ENCODE data around the gene ZDHHC5. TPM values are rescaled to one million over a fixed set of nuclear protein-coding genes. Genes with fewer than 3 reads are reported as not detected.
"Not testable (repeated sequence)": the region's sequence is repeated elsewhere in the genome, so short reads cannot be mapped to it uniquely, and the experiment has no call there.

The ZDHHC5 gene
- total and polyA plus RNA-seq, 2 of the 13 experiments (the other 11 are each of a cell fraction or from before 2014, with no cell fraction given): 26.6 to 34.0 TPM

- no peak for FAIRE-seq
- no peak for DNase-seq (ENCODE audit: low spot score)
- Histone ChIP-seq H2AFZ (ENCODE audit: low read length) (no peak overlapping the region), H3K27ac (ENCODE audit: extremely low read length, insufficient read depth, low read length) (no peak overlapping the region), H3K79me2 (ENCODE audit: insufficient read depth, low read length) (peaks cover 42% of the 10 kb centered on the region), H3K27me3 (ENCODE audit: control insufficient read depth in 1 of 2, insufficient read depth in 2 of 2, low read length in 2 of 2) (no peaks in the 10 kb centered on the region; a peak in 1 of 5 replicates), H3K9ac (ENCODE audit: insufficient read depth, low read depth, low read length) (peak overlapping the region; percentile 91), H3K4me3 (replicated peaks in 1 of 3; ENCODE audit: insufficient read depth in 1 of 3, low read depth in 2 of 3, low read length in 3 of 3) (peak overlapping the region; percentile 92 to 98 (median 92)), H3K9me3 (ENCODE audit: low read length) (no peaks in the 10 kb centered on the region), H3K4me2 (ENCODE audit: low read depth, low read length) (peak overlapping the region; percentile 94), H3K36me3 (replicated peaks in 1 of 2; ENCODE audit: control insufficient read depth in 1 of 2, insufficient read depth in 2 of 2, low read length in 2 of 2) (peaks cover 0 to 7% of the 10 kb centered on the region in 2 experiments; a peak in 3 of 5 replicates), H4K20me1 (ENCODE audit: insufficient read depth, low read length) (no peaks in the 10 kb centered on the region), H3K4me1 (ENCODE audit: insufficient read depth, low read length) (peaks cover 29% of the 10 kb centered on the region)
- CTCF ChIA-PET (ENCODE audit: low intra/inter-chr PET ratio, low total read pairs): no interaction called here
- ATAC-seq: no peak
- no TSS peak for BruUV-seq (replicated peaks)
- POLR2A ChIA-PET: interaction anchor here (1.0 to 1.5 kb wide), 3 partner anchors 9 to 28 kb away, joined by 3 to 6 read pairs (median 3); partner anchors contain the start of gene SELENOH
- 87% methylated on average over 2 of the region's 2 CpGs for WGBS (ENCODE audit: low lambda C conversion rate)
- intact Hi-C loops (cut with micrococcal nuclease; ENCODE audit: unreplicated experiment): loop anchor here (2.0 kb wide), 1 partner anchor 65 kb away; no protein-coding TSS in a partner anchor
- in situ Hi-C loops (cut with HindIII; ENCODE audit: extremely low pct_ligation_motif_present, low pct_unique_long_range_greater_than_20kb): no loop called here
- TF ChIP-seq NCOA5 (CRISPR knock-in tag; IDR thresholded peaks at IDR 0.05) (no peak), HIVEP1 (CRISPR knock-in tag; IDR thresholded peaks at IDR 0.05) (no peak), KMT2B (CRISPR knock-in tag; IDR thresholded peaks at IDR 0.05) (no peak), MIER3 (CRISPR knock-in tag; IDR thresholded peaks at IDR 0.05; ENCODE audit: borderline replicate concordance) (no peak), RBFOX2 (IDR thresholded peaks at IDR 0.05; ENCODE audit: low read depth, low read length) (no peak), KLF9 (CRISPR knock-in tag; IDR thresholded peaks at IDR 0.05; ENCODE audit: low read depth) (no peak), E2F1 (CRISPR knock-in tag; IDR thresholded peaks at IDR 0.05) (no peak), ASH2L (IDR thresholded peaks at IDR 0.05; ENCODE audit: insufficient read length, low read depth, low read length) (no peak), ZNF770 (CRISPR knock-in tag; IDR thresholded peaks at IDR 0.05) (no peak), IRF2 (CRISPR knock-in tag; IDR thresholded peaks at IDR 0.05) (no peak), SNAPC2 (CRISPR knock-in tag; IDR thresholded peaks at IDR 0.05) (no peak), SMAD9 (CRISPR knock-in tag; IDR thresholded peaks at IDR 0.05) (no peak), ZNF432 (CRISPR knock-in tag; IDR thresholded peaks at IDR 0.05; ENCODE audit: borderline replicate concordance) (no peak), ZEB1 (IDR thresholded peaks at IDR 0.05; ENCODE audit: insufficient replicate concordance, low read depth) (no peak), ZFP41 (CRISPR knock-in tag; IDR thresholded peaks at IDR 0.05; ENCODE audit: borderline replicate concordance) (no peak), GABPA (IDR thresholded peaks at IDR 0.05; ENCODE audit: low read depth, low read length) (no peak), GABPA (CRISPR knock-in tag; IDR thresholded peaks at IDR 0.05; ENCODE audit: low read depth) (no peak), SALL1 (CRISPR knock-in tag; IDR thresholded peaks at IDR 0.05) (no peak), ZSCAN9 (CRISPR knock-in tag; IDR thresholded peaks at IDR 0.05; ENCODE audit: borderline replicate concordance) (no peak)
Measured at GRCh38 chr11:57713835-57714234, 45.9 kb downstream of the ZDHHC5 start.

GRCh38 chr11:57716726-57717125, 48.8 kb downstream of the ZDHHC5 start:
- H3K4me1 ChIP-seq (ENCODE audit: insufficient read depth, low read length): peaks cover 18% of the 10 kb centered on the region
- H3K9ac ChIP-seq (ENCODE audit: insufficient read depth, low read depth, low read length); H3K4me3 ChIP-seq (replicated peaks in 1 of 3; ENCODE audit: insufficient read depth in 1 of 3, low read depth in 2 of 3, low read length in 3 of 3); H3K27ac ChIP-seq (ENCODE audit: extremely low read length, insufficient read depth, low read length); H2AFZ ChIP-seq (ENCODE audit: low read length); CTCF ChIA-PET (ENCODE audit: low intra/inter-chr PET ratio, low total read pairs); FAIRE-seq; H3K27me3 ChIP-seq (ENCODE audit: control insufficient read depth in 1 of 2, insufficient read depth in 2 of 2, low read length in 2 of 2); H4K20me1 ChIP-seq (ENCODE audit: insufficient read depth, low read length); intact Hi-C loops (cut with micrococcal nuclease; ENCODE audit: unreplicated experiment); DNase-seq (ENCODE audit: low spot score); in situ Hi-C loops (cut with HindIII; ENCODE audit: extremely low pct_ligation_motif_present, low pct_unique_long_range_greater_than_20kb); H3K4me2 ChIP-seq (ENCODE audit: low read depth, low read length); POLR2A ChIA-PET; H3K9me3 ChIP-seq (ENCODE audit: low read length); ATAC-seq; BruUV-seq (replicated peaks): not testable (repeated sequence)
- peaks cover 54% of the 10 kb centered on the region for H3K79me2 ChIP-seq (ENCODE audit: insufficient read depth, low read length)
- peaks cover 4 to 23% of the 10 kb centered on the region in 2 experiments; a peak in 4 of 5 replicates for H3K36me3 ChIP-seq (replicated peaks in 1 of 2; ENCODE audit: control insufficient read depth in 1 of 2, insufficient read depth in 2 of 2, low read length in 2 of 2)
- 99% methylated on average over 9 of the region's 34 CpGs for WGBS (ENCODE audit: low lambda C conversion rate)
